Activated CD8-positive, alpha-beta memory T cell treated with anti-CD3 and anti-CD28 coated beads for 48 hours (primary cell): ENCODE results near the gene GRHL1.

ENCODE experiments used
- DNase-seq, 3 experiments: peaks; one replicate each; pipeline ENCODE4 v3.0.0-alpha.2; 2020; ENCODE audit warnings: low read depth in 2 of 3, low spot score in 2 of 3

The GRHL1 gene

DNA sequence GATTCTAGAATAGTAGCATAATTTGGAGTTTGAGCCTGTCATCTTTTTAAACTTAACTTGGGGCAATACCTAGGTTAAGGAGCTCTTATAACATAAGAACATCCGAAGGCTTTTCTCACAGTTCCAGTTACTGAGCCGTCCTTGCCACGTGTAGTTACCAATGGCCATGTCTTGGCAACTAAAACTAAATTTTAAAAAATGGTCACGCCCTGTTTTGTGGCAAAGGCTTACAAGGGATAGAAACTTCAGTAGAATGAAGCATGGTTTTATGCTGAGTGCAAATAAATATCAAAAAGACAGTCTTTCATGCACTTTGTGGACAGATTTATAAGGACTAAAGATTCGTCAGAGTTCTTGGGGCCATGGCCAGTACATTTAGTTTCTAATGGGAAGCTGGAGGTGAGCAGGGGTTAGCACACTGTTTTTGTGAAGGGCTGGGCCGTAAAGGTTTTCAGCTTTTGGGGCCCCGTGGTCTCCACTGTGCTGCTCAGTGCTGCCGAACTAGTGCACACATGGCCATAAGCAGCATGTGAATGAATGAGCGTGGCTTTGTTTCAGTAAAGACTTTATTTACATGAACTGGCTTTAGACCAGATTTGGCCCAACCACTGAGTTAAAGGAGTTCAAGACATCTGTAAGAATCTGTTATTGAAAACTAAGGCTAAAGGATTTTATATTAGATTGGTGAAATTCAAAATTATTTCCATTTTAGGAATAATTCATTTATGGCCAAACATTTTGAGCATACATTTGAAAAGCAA is 41.1 kb downstream of the GRHL1 start:
- no peak for DNase-seq

DNA sequence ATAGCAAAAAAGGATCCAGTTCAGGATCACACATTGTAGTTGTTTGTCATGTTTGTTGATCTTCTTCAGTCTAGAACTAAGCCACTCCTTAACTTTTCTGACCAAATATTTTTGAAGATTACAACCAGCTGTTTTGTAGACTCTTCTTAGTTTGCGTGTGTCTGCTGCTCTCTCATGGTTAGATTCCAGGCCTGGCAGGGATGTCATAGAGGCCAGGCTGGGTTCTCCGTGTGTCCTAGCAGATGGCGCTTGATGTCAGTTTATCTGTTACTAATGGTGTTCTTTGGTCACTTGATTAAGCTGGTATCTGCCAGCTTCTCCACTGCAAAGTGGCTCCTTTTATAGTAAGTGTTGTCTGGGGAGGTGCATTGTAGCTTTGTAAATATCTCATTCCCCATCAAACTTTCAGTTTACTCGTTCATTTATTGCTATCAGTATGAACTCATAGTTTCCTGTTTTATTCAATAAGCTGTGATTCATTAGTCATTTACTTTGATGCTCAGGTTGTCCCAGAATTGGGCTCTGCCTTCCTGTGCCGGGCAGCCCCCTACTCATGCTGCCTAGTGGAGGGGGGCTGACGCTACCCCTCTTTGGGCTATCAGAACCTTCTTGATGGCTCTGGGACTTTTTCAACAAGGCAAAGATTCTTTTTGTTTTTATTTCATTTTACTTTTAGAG is 42.1 kb downstream of the GRHL1 start:
- DNase-seq, result no peak

DNA sequence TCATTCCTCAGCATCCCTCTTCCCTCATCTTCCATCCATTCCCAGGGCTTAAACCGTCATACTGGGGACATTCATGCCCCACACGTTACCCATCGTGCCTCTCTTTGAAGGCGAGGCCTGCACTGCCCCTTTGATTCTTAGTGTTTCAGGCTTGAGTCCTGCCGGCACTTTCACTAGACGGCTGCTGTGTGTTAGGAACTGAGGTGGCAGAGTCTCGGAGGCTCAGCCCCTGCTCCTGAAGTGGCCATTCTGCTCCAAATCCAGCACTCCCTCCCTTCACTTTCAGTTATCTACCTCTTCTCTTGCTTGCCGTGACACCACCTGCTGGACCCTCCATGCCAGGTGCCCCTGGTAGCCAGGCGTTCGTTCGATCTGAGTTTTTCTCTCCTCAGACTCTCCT is 43.0 kb downstream of the GRHL1 start:
- DNase-seq, result no peak

GRCh38 chr2:9995059-9995458 is 43.6 kb downstream of the GRHL1 start:
- DNase-seq, result no peak

GRCh38 chr2:9996321-9996720 is 44.8 kb downstream of the GRHL1 start:
- DNase-seq, result no peak

DNA sequence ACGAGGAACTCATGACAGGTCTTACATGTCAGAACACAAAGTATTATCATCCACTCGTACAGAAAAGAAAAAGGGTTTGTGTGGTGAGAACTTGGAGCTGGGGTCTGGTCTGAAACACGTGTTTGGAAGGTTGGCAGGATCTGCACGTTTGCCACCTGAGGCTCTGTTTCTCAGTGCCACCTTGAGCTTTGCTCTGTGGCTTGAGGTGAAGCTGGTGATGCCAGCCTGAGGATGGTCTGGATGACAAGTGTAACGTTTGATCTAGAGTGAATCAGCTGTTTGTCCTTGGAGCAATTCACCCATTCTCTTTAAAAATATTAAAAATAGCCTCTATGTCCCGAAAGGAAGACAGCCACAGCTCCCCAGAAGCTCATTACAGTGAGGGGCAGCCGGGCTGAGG is 46.4 kb downstream of the GRHL1 start:
- DNase-seq, result no peak

DNA sequence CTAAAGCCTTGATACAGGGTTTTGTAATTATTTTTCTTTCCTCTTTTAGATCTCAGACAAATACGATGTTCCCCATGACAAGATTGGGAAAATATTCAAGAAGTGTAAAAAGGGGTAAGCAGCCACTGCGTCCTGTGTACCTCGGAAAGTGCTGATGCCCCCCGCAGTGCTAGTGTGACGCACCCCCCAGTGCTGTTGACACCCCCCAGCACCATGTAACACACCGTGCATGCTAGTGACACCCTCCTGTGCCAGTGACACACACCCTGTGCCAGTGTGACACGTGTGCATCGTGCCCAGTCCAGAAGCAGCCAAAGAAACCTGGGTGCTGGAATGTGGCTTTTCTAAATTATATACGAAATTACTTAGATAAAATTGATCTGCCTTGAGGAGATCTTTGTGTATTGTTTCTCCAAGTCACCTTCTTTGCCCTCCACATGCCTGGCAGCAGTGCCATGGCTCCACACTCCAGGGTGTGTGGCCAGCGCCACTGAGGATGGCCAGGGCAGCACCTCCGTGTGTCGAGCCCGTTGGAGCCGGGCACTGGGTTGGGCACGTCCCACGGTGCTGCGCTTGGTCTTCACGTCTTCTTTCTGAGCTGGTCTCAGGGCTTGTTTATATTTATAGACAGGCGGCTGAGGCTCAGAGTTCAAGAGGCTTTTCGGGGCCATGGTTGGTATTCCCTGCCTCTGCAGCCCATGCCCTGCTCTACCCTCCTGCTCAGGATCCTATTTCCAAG is 47.6 kb downstream of the GRHL1 start:
- no peak for DNase-seq

GRCh38 chr2:9999693-10000092 is 48.2 kb downstream of the GRHL1 start:
- no peak for DNase-seq

DNA sequence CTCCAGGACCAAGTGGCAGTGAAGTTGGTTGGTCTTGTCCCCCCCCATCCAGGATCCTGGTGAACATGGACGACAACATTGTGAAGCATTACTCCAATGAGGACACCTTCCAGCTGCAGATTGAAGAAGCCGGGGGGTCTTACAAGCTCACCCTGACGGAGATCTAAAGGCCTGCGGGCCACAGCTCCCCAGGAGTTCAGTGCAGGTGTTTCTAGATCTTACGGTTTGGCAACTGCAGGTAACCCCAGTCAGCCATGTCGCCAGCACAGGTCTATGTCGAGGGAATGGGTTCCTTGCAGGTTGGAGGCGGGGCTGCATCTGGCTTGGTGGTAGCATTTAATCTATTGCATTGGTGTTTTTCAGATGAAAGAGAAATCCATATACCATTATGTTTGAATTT is 49.0 kb downstream of the GRHL1 start:
- DNase-seq, result no peak

DNA sequence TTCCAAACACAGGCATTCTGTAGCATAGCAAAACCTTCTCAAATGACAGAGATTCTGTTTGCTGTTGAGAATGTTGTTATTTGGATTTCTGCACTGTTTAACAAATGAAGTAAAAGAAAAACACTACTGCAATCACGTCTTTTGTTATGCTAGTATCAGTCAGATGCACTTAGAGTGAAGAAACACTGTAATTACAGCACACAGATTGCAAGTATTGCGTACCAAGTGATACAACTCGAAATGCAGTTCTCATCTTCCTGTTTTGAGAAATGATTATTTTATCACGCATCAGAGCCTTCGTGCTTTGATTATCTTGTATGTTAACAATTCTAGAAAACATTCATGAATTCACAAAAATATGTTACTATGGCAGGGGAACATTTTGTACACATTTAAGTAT is 50.1 kb downstream of the GRHL1 start:
- DNase-seq, result no peak

GRCh38 chr2:10002109-10002508 is 50.6 kb downstream of the GRHL1 start:
- DNase-seq, result no peak

DNA sequence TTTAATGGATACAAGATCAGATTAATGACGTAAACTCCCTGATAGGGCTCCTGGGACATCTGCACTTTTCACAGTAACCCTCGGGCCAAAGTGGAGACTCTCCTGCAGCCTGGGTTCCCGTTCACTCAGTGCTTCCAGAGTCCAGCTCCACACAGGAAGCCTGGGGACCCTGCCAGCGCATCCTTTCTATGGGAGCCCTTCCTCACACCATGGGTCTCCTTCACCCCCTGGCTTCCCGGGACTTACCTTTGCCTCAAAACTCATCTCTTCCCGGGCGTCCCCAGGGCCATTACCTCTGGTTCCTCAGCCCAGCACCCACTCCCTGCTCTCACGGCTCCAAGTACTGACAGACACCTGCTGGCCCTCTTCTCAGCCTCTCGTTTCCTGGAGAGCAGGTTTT is 51.2 kb downstream of the GRHL1 start:
- no peak for DNase-seq

DNA sequence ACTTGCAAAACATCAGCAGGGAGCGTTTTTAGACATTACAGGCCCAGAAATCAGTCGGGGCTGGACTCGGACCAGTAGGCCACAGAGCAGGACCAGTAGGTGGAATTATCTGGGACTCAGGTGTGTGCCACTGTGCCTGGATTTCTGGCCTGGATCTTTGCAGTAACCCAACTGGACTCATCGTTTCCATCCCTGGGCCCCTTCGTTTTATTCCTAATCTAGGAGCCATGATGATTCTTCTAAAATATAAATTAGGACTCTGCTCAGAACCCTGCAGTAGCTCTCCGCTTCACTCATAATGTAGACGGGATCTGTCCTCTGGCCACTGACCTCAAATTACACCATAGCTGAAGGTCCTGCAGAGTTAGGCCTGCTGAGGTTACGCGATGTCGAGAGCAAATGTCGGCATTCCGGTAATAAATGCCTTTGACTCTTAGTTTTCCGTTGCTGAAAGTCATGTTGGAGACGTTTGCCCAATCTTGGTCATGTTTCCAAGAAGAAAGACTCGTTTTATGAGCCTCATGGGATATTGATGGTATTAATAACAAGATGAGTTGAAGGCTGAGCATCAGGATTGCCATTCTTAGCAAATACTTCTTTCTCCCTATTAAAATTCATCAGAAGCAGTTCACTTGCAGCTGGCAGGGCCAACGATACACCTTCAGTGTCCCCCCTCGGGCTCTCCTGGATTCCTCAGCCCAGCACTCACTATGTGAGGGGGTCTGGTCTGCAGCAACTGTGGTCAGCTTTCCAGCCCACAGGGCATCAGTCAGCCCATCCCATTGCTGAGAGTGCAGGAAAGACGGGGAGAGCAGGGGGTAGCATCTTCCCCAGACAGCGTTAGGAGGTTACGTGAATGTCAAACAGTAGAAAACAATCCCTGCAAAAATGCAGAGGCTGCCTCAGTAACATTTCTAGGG is 52.0 kb downstream of the GRHL1 start:
- no peak for DNase-seq

DNA sequence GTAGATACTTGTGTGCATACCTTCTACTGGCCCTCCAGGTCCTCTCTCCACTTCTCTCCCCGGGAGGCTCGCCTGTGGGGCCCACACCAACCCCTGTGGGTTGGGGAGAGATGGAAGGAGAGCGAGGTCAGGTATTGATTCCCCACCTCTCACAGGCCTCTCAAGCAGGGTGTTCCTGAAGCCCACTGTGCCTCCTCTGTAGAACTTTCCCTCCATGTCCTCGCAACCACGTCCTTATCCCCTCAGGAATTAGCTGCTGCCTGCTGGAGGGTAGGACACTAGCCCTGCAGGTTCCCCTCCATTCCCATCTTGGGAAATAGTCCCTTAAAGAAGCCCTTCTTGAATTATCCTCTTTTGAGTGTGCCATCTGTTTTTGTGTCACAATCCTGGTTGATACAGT is 52.9 kb downstream of the GRHL1 start:
- DNase-seq, result no peak

DNA sequence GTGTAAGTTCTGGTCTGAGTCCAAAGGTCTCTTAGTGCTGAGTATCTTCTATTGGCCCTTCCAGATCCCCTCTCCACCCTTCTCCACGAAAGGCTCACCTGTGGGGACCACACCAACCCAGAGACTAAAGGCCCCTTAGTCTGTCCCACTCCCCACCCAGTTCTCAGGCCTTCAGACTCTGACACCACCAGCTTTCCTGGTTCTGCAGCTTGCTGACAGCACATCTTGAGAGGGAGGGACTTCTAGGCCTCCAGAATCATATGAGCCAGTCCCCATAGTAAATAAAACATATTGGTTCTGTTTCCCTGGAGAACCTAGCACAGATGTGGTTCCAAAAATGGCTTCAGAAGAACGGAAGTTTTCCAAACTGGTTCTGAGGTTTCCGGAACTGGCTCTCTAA is 53.3 kb downstream of the GRHL1 start:
- no peak for DNase-seq

GRCh38 chr2:10005461-10006235 is 54.2 kb downstream of the GRHL1 start:
- DNase-seq, result no peak

GRCh38 chr2:10006236-10007161 is 55.0 kb downstream of the GRHL1 start:
- no peak for DNase-seq

- no peak for DNase-seq
Measured at GRCh38 chr2:10007435-10007834, 55.9 kb downstream of the GRHL1 start.
